ENCODE measurements around the gene ZNF43.
A peak's percentile ranks its signal among the peaks of the same experiment; 100 is the strongest.
"Not testable (repeated sequence)": the region's sequence is repeated elsewhere in the genome, so short reads cannot be mapped to it uniquely, and the experiment has no call there.

ZNF43 gene

DNA sequence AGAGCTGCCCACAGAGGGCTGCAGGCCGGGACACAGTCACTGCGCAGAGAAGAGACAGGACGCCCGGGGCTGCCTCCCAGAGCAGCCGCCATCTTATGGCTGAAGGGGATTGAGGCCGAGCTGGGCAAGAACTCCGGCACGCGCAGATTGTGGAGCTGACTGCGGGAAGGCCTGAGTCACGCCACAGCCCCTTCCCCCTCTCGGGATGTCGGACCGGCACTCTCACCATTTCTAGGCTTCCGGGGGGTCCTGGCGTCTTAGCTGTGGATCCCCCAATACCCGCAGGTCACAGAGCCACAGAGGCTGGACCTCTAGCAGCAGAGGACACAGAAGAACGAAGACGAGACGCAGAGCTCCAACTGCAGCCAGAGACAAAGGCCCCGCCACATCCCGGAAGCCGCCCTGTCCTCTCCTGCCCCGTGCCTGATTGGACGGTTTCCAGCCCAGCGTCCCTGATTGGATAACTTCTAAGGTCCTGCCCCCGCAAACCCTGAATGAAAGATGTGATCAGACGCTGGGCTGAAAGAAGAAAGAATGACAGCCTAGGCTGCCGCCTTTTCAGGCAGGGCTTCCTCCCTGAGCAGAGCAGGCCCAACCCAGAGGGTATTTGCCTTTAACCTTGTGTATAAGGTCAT lies at the start of gene ZNF43:
ZNF43 (minus strand) TSS at position 373 of the 635 bp plus-strand sequence; CDS start at position 229, 144 bp downstream.
- peak; percentile 96 for DNase-seq

DNA sequence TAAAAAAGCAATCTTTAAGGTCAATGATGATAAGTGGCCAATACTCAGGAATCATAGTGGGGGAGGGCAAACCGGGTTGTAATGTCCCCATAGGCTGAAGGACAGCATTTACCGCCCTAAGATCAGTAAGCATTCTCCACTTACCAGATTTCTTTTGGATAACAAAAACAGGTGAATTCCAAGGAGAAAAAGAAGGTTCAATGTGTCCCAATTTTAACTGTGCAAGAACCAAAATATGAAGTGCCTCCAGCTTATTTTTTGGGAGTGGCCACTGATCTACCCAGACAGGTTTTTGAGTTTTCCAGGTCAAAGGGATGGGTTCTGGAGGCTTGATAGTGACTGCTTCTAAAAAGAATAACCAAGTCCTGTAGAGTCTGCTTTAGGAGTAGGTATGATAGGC lies 49.5 kb upstream of the ZNF43 start:
- not testable (repeated sequence) for DNase-seq

DNA sequence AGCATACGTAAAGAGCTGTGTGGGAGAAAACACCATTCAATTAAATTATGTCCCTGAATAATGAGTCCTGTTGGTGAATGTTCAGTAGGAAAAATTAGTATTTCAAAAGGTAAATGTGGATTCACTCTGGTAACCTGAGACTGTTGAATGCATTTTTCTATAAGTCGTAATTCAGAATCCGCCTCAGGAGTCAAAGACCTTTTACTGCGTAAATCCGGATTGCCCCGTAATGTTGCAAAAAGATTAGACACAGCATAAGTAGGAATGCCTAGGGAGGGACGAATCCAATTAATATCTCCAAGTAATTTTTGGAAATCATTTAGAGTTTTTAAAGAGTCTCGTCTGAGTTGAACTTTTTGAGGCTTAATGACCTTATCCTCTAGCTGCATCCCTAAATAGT lies 48.8 kb upstream of the ZNF43 start:
- not testable (repeated sequence) for DNase-seq

DNA sequence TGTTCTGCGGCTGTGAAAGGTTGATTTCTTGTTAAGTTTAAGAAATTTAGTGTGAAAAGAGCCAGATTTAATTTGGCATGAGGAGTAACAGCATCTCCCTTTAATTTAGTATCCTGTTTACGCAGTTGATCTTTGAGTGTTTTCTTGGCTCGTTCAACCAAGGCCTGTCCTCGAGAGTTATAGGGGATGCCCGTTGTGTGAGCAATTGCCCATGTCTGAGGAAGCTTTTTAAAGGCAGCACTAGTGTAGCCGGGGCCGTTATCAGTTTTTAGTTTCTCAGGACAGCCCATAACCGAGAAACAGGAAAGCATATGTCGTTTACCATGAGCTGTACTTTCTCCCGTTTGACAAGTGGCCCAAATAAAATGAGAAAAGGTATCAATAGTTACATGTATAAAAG lies 47.5 kb upstream of the ZNF43 start:
- peak; percentile 72 for DNase-seq

DNA sequence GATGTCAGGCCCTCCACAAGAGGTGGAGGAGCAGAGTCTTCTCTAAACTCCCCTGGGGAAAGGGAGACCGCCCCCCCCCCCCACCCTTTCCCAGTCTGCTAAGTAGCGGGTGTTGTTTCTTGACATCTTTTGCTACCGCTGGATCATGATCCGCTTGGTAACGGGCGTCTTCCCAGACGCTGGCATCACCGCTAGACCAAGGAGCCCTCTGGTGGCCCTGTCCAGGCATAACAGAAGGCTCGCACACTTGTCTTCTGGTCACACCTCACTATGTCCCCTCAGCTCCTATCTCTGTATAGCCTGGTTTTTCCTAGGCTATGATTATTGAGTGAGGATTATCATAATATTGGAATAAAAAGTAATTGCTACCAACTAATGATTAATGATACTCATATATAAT lies 44.8 kb upstream of the ZNF43 start:
- not testable (repeated sequence) for DNase-seq

DNA sequence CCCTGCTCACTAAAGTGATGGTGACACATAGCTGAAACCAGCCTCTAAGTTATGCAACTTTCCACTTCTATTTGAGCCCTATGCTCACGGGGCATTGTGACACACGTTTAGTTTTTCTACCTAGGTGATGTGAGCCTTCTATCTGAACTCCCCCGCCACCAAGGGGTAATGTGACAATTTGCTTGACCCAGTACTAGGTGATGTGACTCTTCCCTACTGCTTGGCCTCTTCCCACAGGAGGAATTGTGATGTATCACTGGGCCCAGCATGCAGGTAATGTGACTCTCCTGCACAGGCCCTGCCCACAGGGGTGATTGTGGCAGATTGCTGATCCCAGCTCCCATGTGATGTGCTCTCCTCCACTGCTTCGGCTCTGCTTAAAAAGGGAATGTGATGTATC lies 42.7 kb upstream of the ZNF43 start:
- no peak for DNase-seq

DNA sequence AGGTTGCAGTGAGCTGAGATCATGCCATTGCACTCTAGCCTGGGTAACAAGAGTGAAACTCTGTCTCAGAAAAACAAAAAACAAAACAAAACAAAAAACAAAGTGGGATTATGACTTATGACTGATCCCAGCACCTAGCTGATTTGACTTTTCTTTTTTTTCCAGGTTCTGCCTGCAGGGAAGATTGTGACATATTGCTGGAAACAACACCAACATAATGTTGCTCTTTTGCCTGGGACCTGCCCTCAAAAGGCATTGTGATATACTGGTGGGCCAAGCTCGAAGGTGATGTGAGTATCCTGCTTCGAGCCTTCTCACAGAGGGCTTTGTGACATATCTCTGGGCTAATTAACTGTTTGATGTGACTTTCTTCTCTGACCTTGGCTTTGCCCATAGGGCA lies 42.0 kb upstream of the ZNF43 start:
- no peak for DNase-seq

DNA sequence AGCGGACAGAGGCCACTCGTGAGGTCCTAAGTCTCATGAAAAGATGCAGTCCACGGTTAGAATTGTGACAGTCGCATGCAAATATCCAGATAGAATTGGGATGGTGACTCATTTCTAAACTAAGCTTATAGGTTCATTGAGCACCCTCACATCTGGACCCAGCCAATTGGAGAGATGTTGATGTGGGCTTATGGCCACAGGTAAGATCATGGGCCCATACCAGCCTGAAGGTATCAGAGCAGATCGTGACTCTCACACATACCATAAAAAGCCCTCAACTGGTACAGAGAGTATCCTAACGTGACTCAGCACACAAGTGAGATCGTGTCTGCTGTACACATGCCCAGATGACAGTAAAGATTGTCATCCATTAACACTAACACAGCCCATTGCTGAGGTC lies 40.6 kb upstream of the ZNF43 start:
- not testable (repeated sequence) for DNase-seq

DNA sequence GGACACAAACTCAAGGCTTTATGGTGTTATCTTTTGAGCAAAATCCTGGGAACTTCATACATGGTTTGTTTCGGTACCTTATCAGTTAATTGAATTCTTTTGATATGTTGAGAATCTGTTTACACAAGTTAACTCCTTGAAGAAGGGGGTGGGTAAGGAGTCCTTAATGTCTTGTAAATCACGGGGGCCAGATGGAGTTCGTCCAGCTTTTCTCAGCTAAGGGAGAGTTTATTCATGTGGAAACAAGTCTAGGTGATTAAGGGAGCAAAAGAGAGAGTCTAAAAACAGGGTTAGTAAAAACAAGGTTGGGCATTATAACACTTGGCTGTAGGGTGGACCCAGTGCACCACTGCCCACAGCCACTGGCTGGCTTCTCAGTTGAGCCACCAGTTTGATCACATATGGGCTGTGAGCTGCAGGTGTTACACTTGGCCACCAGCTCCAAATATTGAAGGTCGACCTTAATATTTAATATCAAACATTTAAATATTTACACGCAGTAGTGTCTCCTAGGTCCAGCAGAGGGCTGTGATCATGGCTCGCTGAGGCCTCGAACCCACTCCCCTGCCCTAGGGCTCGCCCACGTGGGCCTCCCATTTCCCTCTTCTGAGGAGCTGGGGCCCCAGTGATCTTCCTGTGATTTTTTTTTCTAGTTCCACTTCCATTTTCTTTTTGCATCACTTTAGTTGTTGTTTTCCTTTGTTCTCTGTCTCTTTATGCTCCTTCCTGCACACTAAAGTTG lies 21.0 kb upstream of the ZNF43 start:
- no peak for DNase-seq

DNA sequence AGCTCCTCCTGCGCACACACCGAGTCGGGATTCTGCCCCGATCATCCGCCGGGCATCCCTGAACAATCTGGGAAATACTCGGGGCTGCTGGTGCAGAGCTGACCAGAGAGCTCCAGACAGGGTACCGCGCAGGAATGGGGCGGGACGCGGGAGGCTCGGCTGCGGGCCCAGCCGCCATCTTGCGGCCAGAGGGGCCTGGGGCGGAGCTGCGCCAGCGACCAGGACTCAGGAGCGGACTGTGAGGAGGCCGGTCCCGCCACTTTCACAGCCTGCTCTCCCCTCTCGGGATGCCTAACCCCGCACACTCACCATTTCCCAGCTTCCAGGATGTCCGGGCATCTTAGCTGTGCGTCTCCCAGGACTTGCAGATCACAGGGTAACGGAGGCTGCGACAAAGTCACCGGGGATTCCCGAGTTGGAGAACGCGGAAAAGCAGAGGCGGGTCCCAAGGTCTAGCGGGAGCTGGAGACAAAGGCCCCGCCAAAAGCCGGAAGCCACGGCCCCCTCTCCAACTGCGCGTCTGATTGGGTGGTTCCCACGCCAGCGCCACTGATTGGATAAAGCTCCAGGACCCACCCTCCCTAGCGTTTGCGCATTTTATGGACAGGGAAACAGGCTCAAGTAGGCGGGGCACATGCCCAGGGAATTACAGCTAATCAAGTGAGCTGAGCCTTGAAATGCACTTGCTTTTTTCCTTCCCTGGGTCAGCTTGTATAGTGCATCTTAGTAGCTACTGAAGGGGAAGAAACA lies 15.8 kb upstream of the ZNF43 start:
- peak; percentile 95 for DNase-seq

DNA sequence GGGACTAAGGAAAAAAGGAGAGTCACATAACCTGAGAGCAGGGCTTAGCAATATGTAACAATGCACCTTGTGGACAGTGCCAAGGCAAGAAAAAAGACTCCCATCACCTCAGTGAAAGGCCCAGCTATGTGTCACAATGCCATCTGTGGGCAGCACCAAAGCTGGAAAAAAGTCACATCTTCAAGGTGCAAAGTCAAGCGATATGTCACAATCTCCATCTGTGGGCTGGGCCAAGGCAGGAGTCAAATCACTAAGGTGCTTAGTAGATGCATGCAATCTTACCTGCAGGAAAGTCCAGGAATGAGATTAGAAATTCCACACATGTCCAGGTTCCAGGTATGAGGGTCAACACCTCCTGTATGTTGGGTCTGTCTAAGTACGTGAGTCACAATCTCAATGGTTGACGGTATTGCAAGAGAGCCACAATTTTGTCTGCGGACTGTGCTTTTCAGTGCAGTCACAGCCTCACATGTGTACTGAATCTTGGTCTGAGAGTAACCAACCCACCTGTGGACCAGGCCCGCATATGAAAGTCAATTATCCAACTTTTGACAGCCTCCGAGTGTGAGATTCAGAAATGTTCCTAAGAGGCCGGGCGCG lies 14.8 kb upstream of the ZNF43 start:
- no peak for DNase-seq

DNA sequence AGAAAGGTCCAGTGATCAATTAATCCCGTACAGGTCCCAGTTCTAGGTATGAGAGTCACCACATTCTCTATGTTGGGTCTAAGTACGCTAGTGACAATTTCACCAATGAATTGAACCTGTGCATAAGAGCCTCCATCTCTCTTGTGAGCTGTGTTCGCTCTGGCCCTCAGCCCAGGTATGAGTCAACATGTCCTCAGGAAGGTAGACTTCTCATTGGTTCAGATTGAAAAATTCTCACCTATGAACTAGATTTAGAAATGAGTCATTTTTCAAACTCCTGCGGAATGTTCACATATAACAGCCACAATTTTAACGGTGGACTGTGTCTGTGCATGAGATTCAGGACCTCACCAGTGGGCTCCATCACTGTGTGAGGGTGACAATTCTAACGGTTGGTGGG lies 12.7 kb upstream of the ZNF43 start:
- DNase-seq, result no peak

DNA sequence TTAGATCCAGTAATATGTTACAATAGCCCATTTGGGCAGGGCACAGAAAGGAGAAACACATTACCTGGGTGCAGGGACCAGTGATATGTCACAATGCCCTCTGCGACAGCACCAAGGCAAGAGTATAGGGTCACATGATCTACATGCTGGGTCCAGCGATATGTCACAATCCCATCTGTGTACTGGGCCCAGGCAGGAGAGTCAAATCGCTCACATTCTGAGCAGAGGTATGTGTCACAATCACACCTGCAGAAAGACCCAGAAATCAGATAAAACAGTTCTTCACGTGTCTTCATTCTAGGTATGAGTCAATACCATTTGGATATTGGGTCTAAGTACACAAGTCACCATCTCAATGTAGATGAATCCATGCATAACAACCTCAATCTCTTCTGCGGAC lies 7.1 kb upstream of the ZNF43 start:
- no peak for DNase-seq

DNA sequence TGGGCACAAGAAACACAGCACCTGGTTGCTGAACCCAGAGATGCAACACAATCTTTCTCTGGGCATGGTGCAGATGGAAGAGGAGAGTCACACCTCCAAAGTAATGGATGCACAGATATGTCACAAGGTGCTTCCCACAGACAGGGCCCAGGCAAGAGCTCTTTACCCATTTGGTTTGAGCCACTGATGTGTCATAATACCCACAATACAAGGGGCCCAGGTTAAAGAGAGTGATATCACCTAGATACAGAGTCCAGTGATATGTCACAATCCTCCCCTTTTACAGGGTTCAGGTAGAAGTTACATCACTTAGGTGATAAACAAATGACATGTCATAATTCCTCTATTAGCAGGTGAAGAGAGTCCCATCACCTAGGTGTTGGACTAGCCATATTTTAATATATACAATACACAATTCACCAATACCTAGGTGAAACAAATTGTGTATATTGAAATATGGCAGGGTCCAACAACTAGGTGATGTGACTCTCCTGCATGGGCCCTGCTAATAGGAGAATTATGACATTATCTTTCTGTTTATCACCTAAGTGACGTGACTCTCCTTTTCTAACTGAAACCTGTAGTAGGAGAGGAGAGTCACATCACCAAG lies 5.6 kb upstream of the ZNF43 start:
- no peak for DNase-seq

DNA sequence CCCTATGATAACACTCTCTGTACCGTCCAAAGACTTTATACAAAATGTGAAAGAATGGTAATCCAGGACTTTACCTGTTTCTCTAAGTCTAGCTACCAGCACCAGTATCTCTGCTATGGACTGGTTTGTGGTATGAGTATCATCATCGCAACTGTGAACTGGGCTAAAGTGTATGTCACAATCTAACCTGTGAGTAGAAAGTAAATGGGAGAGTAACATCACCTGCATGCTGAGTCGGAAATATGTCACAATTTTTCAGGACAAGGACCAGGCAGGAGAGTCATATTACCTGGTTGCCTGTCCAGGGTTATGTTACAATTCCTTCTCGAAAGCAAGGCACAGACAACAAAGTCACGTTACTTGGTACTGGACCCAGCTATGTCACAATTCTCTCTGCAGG lies 5.1 kb upstream of the ZNF43 start:
- no peak for DNase-seq

DNA sequence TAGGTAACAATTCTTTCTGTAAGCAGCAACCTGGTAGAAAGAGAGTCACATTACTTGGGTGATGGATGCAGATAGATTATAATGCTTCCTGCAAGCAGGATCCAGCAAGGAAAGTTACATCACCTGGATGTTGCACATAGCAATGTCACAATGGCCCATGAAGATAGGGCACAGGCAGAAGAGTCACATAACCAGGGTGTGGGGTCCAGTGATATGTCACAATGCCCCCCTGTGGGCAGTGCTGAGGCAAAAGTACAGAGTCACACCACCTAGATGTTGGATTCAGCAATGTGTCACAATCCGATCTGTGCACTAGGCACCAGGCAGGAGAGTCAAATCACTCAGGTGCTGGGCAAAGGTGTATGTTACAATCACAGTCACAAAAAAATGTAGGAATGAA lies 4.0 kb upstream of the ZNF43 start:
- no peak for DNase-seq

DNA sequence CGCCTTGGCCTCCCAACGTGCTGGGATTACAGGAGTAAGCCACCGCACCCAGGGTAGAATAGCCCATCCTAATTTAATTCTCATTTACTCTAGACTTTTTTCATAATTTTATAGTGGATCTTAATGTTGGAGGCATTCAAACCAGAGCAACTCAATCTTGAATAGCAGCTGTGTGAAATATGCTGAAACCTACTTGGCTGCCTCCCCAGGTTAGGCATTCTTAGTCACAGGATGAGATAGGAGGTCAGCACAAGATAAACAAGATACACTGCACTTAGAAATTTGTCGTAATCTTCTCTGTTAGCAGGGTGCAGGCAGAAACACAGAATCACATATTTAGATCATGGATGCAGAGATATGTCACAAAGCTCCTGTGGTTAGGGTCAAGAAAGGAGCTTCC lies 2.7 kb upstream of the ZNF43 start:
- DNase-seq, result no peak

DNA sequence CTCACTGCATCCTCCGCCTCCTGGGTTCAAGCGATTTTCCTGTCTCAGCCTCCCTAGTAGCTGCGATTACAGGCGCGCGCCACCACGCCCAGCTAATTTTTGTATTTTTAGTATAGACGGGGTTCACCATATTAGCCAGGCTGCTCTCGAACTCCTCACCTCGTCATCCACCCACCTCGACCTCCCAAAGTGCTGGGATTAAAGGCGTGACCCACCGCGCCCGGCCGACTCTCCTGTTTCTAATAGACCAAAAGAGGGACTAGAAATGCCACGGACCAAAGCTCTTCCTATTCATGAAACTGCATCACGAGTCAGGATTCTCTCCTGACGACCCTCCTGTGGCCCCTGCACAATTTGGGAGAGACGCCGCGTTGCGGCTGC lies 563 bp downstream of the ZNF43 start:
- DNase-seq, result peak; percentile 79

DNA sequence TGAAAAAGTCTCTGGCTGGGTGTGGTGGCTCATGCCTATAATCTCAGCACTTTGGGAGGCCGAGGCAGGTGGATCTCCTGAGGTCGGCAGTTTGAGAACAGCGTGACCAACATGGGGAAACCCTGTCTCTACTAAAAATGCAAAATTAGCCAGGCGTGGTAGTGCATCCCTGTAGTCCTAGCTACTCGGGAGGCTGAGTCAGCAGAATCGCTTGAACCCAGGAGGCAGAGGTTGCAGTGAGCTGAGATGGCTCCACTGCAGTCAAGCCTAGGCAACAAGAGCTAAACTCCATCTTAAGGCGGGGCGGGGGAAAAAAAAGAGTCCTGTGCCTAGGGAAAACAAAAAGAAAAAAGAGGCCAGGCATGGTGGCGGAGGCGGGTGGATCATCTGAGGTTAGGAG lies 2.2 kb downstream of the ZNF43 start:
- no peak for DNase-seq

DNA sequence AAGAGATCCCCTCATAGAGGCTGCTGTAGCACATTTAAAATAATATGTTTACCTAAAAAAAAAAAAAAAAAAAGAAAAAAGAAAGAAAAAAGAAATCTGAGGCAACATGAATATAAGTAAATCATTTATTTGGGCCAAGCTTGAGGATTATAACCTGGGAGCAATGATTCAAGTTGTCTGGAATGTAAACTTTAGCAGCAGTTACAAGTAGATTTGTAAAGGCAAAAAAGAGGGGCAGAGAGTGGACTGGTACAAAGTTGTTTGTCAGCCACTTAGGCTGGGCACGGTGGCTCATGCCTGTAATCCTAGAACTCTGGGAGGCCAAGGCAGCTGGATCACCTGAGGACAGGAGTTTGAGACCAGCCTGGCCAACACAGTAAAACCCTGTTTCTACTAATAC lies 11.3 kb downstream of the ZNF43 start:
- DNase-seq, result no peak

DNA sequence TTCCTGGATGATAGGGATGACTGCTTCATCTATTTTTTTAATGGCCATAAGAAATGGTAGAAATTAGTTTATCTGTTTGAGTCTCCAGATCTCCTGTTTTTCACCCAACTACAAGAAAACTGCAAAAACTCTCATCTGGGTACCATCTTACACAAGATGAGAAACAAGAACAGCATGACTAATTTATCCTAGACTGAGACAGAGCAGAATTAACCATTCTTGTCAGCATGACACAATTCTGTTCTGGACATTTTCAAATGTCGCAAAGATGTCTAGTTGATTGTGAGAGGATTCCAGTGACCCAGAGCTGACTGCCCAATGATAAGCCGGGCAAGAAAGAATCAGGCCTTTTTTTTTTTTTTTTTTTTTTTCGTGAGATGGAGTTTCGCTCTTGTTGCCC lies 12.8 kb downstream of the ZNF43 start:
- DNase-seq, result no peak

DNA sequence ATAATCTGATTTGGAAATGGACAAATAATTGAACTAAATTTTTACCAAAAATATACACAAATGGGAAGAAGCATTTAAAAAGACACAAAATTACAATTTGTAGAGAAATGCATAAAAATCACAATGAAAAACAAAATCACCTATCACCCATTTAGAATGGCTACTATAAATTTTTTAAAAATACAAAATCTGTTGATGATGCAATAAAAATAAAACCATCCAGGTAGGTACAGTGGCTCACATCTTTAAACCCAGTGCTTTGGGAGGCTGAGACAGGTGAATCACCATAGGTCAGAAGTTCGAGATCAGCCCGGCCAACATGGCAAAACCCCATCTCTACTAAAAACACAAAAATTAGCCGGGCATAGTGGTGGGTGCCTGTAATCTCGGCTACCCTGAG lies 23.5 kb downstream of the ZNF43 start:
- DNase-seq, result no peak

DNA sequence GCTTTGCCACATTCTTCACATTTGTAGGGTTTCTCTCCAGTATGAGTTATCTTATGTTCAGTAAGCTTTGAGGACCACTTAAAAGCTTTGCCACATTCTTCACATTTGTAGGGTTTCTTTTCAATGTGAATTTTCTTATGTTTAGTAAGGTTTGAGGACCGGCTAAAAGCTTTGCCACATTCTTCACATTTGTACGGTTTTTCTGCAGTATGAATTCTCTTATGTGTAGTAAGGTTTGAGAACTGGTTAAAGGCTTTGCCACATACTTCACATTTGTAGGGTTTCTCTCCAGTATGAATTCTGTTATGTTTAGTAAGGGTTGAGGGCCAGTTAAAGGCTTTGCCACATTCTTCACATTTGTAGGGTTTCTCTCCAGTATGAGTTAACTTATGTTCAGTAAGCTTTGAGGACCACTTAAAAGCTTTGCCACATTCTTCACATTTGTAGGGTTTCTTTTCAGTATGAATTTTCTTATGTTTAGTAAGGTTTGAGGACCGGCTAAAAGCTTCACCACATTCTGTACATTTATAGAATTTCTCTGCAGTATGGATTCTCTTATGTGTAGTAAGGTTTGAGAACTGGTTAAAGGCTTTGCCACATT lies 27.5 kb downstream of the ZNF43 start:
- DNase-seq, result not testable (repeated sequence)
